Upper lobe of left lung (tissue), 6 donors: Measurements from ENCODE around the gene TLE1. TPM values are rescaled to one million over a fixed set of nuclear protein-coding genes. Genes with fewer than 3 reads are reported as not detected.

Experiments
- ATAC-seq, 2 donors: fragments of 200-7000 bp; cut with Tn5 transposase; one replicate each; pipeline ENCODE4 v1.9.1; 2022; ENCODE audit warnings: mild to moderate bottlenecking in 2 of 2, moderate library complexity in 2 of 2; ENCODE audit not compliant: low FRiP score in 2 of 2
- DNase-seq, 2 donors: peaks; one replicate each; pipeline ENCODE4 v3.0.0-alpha.2; 2019 to 2020
- H3K27ac ChIP-seq, 4 donors: fragments of 200-600 bp; sonication (generic); one replicate each; pipeline ENCODE4 v1.5.1; 2016 to 2019
- H3K27me3 ChIP-seq, 4 donors: fragments of 200-600 bp; sonication (generic); one replicate each; pipeline ENCODE4 v1.5.1; 2017 to 2019
- H3K36me3 ChIP-seq, 4 donors: fragments of 200-600 bp; sonication (generic); one replicate each; pipeline ENCODE4 v1.5.1; 2016 to 2019
- H3K4me1 ChIP-seq, 4 donors: fragments of 200-600 bp; sonication (generic); one replicate each; pipeline ENCODE4 v1.5.1; 2018 to 2019
- H3K4me3 ChIP-seq, 4 donors: fragments of 200-600 bp; sonication (generic); one replicate each; pipeline ENCODE4 v1.5.1; 2017 to 2019; ENCODE audit warnings: mild to moderate bottlenecking in 2 of 4, moderate library complexity in 1 of 4
- H3K9me3 ChIP-seq, 4 donors: fragments of 200-600 bp; sonication (generic); one replicate each; pipeline ENCODE4 v1.5.1; 2018 to 2019
- CTCF ChIP-seq, 6 experiments: fragments of 450-650 bp in 4 of 6; fragments of 200-600 bp in 2 of 6; sonication (generic) in 2 of 6; IDR thresholded peaks; one replicate each; pipeline ENCODE4 v1.5.1; 2016 to 2019; ENCODE audit warnings: antibody characterized with exemption in 6 of 6
- EP300 ChIP-seq, 4 donors: sonication (generic); formaldehyde crosslinking; IDR thresholded peaks; one replicate each; pipeline ENCODE4 v1.5.1; 2017; ENCODE audit warnings: antibody characterized with exemption in 4 of 4, control low read depth in 2 of 4
- POLR2A ChIP-seq, 4 donors: fragments of 450-650 bp; IDR thresholded peaks; one replicate each; pipeline ENCODE4 v1.5.1; 2016 to 2017; ENCODE audit warnings: antibody characterized with exemption in 4 of 4, mild to moderate bottlenecking in 2 of 4
- POLR2AphosphoS5 ChIP-seq, 2 donors: sonication (generic); formaldehyde crosslinking; IDR thresholded peaks; one replicate each; pipeline ENCODE4 v1.5.1; 2017; ENCODE audit warnings: antibody characterized with exemption in 2 of 2
- WGBS, 2 donors: methylation state at CpG; one replicate each; pipeline ENCODE4 v1.1.5; 2017 to 2018; 5-methylcytosine and 5-hydroxymethylcytosine counted together
- total RNA-seq, 6 donors: library from RNA; depleted of rRNA in 4 of 6; stranded (reverse); fragments of >200 nt in 4 of 6; gene quantifications; one replicate each; pipeline versions ENCODE4 v1.1.0 to v1.2.1, GENCODE V29; 2016 to 2021
- donor health status: DM: no; HTN: no; CAD: no; lungs with moderate emphysema.
- donor health status: DM: no; HTN: yes; CAD: no; lungs with severe emphysema.

Gene TLE1
- total RNA-seq, 6 donors from 2014 or later = 17.3 to 55.5 (median 27.6) TPM

DNA sequence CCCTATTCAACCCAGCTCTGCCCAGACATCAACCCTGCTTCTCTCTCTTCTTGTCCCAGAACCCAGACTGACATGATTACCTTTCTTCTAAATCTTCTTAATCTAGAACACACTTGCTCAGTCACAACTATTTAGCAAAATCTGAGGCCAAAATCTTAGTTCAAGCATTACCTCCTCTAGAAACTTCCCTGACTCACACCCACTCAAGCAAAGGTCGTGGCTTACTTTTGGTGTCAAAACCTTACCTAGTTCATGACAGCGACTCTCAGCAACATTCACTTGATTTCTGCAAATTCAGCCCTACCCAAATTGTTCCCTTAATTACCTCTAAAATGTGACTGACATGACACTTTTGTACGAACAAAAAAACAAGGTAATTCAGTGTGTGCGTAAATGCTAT is 130.2 kb downstream of the TLE1 start:
- 86 to 93% methylated on average over 4 of the region's 4 CpGs for whole genome bisulfite sequencing, 2 donors
- Histone ChIP-seq H3K9me3 (no peaks in the 10 kb centered on the region), H3K4me1 (peaks cover 0 to 21% (median 8%) of the 10 kb centered on the region in 4 donors), H3K36me3 (no peaks in the 10 kb centered on the region), H3K27ac (no peak overlapping the region), H3K27me3 (no peaks in the 10 kb centered on the region), H3K4me3 (no peak overlapping the region)
- TF ChIP-seq CTCF (IDR thresholded peaks at IDR 0.05) = no peak
- no peak for TF ChIP-seq POLR2AphosphoS5 (IDR thresholded peaks at IDR 0.05)
- TF ChIP-seq EP300 (IDR thresholded peaks at IDR 0.05) = no peak
- no peak for TF ChIP-seq POLR2A (IDR thresholded peaks at IDR 0.05)
- ATAC-seq = no peak
- DNase-seq = no peak

DNA sequence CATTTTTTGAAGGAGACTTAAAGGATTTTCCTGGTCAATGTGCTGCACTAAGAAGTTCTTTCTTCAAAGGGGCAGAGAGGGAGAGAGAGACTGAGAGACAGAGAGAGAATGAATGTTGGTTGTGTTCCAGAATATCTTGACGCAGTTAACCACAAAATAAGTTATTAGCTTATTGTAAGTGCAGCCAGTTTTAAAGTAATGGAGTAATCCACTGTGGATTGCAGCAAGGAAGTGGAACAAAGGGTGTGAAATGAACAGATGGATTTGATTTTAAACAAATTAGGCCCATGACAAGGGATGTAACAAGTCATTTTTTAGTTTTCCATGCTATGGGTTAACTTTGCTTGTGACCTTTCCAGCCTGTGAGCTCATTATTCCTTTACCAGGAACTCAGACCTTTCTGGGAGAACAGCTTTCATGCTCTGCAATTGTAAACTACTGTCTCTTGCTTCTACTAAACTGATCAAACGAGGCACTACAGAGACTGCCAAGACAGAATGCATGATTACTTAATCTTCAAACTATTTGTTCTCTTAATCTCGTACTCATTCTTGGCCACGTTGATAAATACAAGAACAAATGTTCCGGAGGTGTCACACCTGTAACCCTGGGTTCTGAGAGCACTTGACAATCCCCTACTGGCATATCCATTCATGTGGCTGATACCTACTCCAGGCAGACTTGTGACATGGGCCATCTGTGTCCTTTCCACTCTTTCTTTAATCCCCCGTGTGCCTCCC is 131.1 kb downstream of the TLE1 start:
- no peak overlapping the region for H3K4me3 ChIP-seq
- 43 to 48% methylated on average over 6 of the region's 6 CpGs for WGBS, 2 donors
- peak; percentile 32 to 85 for ATAC-seq

DNA sequence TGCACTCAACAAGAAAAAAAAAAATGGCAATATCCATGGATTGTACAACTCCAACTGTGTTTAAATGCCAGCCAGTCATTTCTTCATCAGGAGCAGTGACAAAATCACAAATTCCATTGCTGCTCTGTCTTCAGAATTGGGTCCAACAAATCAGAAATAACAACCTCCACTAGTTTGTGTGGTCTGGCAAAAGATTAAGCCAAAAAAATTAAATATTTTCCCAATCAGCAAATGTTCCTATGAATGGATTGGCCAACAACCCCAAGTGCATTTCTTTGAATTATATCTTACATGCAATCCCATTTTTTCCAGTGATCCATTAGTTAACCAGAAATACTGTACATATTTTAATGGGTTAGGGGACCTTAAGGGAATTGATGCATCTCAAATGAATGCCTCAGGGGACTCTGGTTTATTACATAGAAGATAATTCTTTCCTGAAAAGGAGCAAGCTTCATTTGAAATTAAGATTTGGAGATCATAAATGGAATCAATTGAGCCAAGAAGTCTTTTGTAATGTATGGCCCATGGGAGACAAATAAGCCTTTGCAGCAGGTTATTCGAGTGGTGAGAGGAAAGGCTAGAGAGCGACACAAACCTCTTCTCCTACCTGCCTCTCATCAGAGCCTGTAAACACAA is 131.8 kb downstream of the TLE1 start:
- Histone ChIP-seq H3K9me3 (no peaks in the 10 kb centered on the region), H3K4me1 (peaks cover 0 to 21% (median 8%) of the 10 kb centered on the region in 4 donors), H3K27me3 (no peaks in the 10 kb centered on the region), H3K36me3 (no peaks in the 10 kb centered on the region), H3K4me3 (no peak overlapping the region), H3K27ac (no peak overlapping the region)
- WGBS, 2 donors = 63 to 72% methylated on average over 2 of the region's 2 CpGs
- peak in 1 of 2 donors; percentile 3 for ATAC-seq
- DNase-seq = no peak
- TF ChIP-seq POLR2A (IDR thresholded peaks at IDR 0.05) (no peak), CTCF (IDR thresholded peaks at IDR 0.05) (no peak), POLR2AphosphoS5 (IDR thresholded peaks at IDR 0.05) (no peak), EP300 (IDR thresholded peaks at IDR 0.05) (no peak)

More for the DNA sequence above, 131.1 kb downstream of the TLE1 start:
- Histone ChIP-seq H3K27me3 (no peaks in the 10 kb centered on the region), H3K9me3 (no peaks in the 10 kb centered on the region), H3K36me3 (no peaks in the 10 kb centered on the region), H3K4me1 (peaks cover 0 to 21% (median 8%) of the 10 kb centered on the region in 4 donors), H3K27ac (no peak overlapping the region)
- peak in 1 of 2 donors; percentile 53 for DNase-seq
- TF ChIP-seq POLR2AphosphoS5 (IDR thresholded peaks at IDR 0.05) (peak in 1 of 2 donors; percentile 55), CTCF (IDR thresholded peaks at IDR 0.05) (no peak), EP300 (IDR thresholded peaks at IDR 0.05) (peak in 1 of 4 donors; percentile 21), POLR2A (IDR thresholded peaks at IDR 0.05) (no peak)

- DNase-seq (no peak), ATAC-seq (no peak)
- 87 to 96% methylated on average over 2 of the region's 2 CpGs for WGBS, 2 donors
- no peak overlapping the region for H3K4me3 ChIP-seq
- H3K9me3 ChIP-seq = no peaks in the 10 kb centered on the region
- H3K4me1 ChIP-seq = peaks cover 0 to 21% (median 8%) of the 10 kb centered on the region in 4 donors
- no peaks in the 10 kb centered on the region for H3K36me3 ChIP-seq
- no peaks in the 10 kb centered on the region for H3K27me3 ChIP-seq
- H3K27ac ChIP-seq = no peak overlapping the region
- no peak for TF ChIP-seq POLR2A (IDR thresholded peaks at IDR 0.05)
These were observed 132.4 kb downstream of the TLE1 start for GRCh38 chr9:81556923-81557322.

GRCh38 chr9:81552581-81552991 is 136.8 kb downstream of the TLE1 start:
- Histone ChIP-seq H3K36me3 (no peaks in the 10 kb centered on the region), H3K9me3 (no peaks in the 10 kb centered on the region), H3K27ac (no peak overlapping the region), H3K27me3 (peaks cover 0 to 2% (median 0%) of the 10 kb centered on the region in 4 donors), H3K4me3 (no peak overlapping the region), H3K4me1 (peaks cover 0 to 2% (median under 1%) of the 10 kb centered on the region in 4 donors)
- ATAC-seq (no peak), DNase-seq (no peak)
- TF ChIP-seq CTCF (IDR thresholded peaks at IDR 0.05) = no peak
- TF ChIP-seq POLR2A (IDR thresholded peaks at IDR 0.05) = no peak
- TF ChIP-seq EP300 (IDR thresholded peaks at IDR 0.05) = no peak
- no peak for TF ChIP-seq POLR2AphosphoS5 (IDR thresholded peaks at IDR 0.05)
- WGBS, 2 donors = 56 to 60% methylated on average over 4 of the region's 4 CpGs
